ENCODE results near the gene GPX2.

GPX2 gene

GRCh38 chr14:64960762-64961276, 18.3 kb upstream of the GPX2 start:
- DNase-seq (ENCODE audit: low spot score): no peak

GRCh38 chr14:64958743-64959142, 16.2 kb upstream of the GPX2 start:
- DNase-seq (ENCODE audit: low spot score): no peak

DNA sequence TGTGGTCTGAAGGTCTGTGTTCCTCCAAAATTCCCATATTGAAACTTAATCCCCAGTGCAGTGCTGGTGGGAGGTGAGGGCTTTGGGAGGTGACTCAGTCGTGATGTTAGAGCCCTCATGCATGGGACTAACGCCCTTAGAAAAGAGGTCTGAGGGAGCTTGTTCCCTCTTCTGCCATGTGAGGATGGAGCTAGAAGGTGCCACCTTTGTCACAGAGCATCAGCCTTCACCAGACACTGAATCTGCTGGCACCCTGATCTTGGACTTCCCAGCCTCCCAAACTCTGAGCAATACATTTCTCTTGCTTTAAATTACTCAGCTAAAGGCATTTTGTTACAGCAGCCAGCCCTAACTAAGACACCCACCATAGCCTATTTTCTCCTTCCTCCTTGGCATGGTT, 15.7 kb upstream of the GPX2 start:
- no peak for DNase-seq (ENCODE audit: low spot score)

DNA sequence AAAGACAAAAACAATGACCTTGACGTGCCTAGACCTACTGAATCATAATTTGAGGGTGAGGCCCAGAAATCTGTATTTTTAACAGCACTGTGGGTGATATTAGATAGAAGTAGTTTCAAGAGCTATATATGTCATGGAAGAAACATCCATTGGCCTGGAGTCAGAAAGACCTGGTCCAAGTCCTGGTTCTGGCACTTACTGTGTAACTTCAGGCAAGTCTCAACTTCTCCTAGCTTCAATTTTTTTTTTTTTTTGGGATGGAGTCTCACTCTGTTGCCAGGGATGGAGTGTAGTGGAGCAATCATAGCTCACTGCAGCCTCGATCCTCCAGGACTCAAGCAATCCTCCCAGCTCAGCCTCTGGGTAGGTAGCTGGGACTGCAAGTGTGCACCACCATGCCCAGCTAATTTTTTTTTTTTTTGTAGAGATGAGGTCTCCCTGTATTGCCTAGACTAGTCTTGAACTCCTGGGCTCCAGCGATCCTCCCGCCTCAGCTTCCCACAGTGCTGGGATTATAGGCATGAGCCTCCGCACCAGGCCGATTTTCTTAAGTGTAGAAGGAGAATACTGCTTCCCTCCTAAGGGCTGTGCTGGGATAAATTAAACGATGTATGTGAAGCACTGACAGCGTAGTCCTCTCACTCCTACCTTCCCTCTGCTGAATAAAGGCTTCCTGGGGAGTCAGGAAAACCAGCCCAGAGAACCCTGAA, 14.3 kb upstream of the GPX2 start:
- DNase-seq (ENCODE audit: low spot score): no peak

GRCh38 chr14:64955297-64955696, 12.8 kb upstream of the GPX2 start:
- no peak for DNase-seq (ENCODE audit: low spot score)

DNA sequence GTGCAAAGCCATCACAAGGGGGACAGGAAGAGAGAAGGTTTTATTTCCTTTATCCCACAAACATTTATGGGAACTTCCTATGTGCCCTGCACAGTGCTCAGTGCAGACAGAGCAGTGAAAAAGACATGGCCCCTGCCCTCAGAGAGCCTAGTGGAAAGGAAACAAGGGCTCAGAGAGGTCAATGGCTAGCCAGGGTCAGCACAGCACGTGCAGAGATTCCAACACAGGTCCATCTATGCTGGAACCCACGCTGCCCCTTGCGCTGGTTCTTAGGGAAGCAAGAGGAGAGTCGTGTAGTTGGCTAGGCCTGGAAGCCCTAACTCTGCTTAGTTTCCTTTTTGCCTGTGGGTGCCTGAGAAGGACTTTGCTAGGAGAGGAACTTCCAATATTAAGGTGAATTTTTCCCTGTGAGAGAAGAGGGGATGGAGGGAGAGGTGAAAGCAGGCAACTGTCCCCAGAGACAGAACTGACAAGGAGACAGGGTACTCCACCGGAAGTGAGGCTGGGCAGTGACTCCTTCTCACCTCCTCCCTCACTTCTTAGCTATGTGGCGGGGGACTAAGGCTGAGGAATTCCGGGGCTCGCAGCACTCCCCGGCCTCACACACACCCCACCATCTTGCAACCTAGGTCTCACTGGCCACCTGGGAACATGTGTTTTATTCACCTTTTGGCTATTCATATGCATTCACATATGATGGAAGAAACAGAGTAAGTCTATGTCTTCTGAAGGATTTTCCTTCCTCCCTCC, 12.1 kb upstream of the GPX2 start:
- DNase-seq (ENCODE audit: low spot score): no peak

DNA sequence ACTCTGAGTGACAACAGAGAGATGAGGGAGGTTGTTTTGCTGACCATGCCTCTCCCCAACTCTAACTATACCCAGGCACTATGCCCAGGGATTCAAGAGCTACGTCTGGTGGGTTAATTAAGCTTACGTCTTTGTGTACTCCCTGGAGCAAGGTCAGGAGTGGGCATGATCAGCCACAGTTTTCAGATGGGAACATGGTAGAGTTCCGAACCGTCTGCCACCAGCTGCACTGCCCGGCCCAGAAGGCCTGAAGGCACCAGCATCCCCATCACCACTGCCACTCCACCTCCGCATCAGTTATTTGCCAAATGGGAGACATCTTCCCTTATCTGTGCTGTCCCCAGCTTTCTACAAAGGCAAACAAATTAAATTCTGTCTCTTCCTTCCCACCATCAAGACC, 11.1 kb upstream of the GPX2 start:
- DNase-seq (ENCODE audit: low spot score): no peak

DNA sequence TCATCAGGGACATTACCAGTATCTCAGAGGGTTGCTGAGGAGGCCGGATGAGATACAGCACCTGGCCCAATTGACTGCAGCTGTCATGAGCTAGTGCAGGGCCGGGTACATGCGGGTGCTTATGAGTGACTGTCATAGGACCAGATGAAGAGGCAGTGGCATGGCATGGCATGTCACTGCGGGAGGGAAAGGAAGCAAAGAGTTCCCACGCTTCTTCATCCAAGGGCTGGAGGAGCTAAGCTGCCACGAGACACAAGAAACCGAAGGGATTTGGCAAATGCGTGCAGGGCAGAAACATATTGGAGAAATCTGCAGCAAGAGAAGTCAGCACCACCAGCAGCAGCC, 10.7 kb upstream of the GPX2 start:
- no peak for DNase-seq (ENCODE audit: low spot score)

GRCh38 chr14:64952598-64953309, 10.2 kb upstream of the GPX2 start:
- DNase-seq (ENCODE audit: low spot score): no peak

DNA sequence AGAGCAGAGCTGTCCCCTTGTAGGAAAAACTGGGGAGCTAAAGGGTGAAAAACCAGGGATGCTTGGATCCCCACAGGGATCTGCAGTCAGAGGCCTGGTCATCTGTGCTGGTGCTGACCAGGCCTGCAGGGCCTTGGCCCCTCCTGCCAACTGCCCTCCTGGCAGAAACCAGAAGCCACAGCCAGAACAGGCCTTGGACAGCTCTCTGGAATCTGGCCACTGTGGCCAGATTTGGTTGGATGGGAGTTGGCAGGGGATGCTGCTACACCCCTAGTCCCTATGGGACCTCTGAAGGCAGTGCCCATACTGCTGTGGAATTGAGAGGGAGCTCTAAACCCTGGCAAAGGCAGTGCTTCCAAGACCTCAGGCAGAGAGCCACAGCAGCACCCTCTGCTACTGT, 9.2 kb upstream of the GPX2 start:
- no peak for DNase-seq (ENCODE audit: low spot score)

DNA sequence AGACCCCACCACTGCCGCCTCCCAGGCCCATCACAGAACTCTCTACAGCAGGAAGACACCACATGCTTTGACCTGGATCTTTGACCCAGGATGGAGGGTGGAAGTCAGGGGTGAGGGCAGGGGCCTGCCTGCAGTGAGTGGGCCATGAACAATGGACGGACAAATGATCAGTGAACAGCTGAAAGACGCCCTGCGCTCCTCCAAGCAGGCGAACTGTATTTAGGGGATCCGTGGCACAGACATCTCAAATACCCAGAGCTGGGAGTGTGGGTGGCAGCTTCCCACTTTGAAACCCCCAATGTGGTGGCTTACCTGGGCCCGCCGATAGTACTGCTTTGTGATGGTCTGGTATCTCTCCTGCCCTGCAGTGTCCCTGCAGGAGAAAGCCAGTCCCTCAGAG, 8.7 kb upstream of the GPX2 start:
- no peak for DNase-seq (ENCODE audit: low spot score)

GRCh38 chr14:64950889-64951288, 8.3 kb upstream of the GPX2 start:
- no peak for DNase-seq (ENCODE audit: low spot score)

DNA sequence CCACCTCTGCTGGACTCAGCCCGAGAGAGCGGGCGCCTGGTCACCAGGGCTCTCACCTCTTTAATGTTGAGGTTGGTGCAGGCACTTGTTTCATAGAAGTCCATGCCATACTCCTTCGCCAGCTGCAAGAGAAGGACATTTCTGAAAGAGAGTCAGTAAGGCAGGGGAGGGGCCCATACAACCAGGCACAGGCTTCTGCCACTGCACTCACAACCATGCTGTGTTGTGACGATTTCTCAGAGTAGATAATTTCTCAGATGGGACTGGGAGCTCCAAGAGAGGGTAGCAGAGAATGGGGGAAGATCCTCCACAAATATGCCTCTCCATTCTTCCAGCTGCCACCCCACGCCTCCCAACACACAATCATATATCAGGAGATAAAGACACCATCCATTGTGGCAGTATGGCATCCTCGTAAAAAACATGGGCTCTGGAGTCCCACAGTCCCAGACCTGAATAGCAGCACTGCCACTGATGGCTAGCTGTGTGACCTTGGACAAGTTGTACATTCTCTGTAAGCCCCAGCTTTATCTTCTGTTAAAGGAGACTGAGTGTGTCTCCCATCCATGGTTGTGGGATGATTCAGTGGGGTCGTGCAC, 6.2 kb upstream of the GPX2 start:
- DNase-seq (ENCODE audit: low spot score): no peak

DNA sequence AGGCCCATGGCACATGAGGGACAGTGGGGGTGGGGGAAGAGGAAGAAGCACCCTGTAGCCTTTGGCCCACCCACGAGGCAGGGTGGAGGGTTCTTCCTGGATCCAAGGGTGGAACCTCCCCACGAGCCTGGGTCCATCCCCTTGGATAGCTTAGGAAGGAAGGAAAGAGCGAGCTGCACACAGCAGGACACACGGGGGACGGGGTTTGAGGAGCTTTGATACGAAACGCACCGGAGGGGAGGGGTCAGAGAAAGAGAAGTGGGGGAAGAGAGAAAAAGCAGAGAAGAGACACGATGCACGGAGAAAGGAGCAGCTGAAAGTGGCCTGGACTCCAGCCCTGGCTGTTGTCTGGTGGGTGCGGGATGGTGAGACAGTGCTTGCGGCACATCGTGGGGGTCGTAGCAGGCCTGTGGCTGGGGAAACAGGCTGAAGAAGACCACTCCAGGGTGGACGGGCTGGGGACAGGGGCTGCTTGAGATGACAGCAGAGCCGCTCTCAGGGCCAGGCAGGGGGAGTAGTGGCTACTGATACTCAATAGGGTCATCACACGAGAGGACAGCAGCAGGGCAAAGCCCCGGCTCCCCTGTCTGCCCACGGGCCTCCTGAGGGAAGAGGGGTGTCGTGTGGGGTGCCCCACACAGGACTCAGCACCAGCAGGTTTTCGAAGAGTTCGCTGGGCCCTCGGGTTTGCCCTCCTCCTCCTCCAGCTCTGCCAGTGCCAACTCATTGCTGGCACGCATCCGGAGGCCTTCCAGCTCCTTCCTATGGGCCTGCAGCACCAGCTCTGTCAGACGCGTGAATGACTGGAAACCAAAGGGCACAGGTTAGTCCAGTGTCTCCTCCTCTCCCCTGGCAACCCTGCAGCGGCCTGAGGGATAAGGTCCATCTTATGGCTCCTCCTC, 5.4 kb upstream of the GPX2 start:
- no peak for DNase-seq (ENCODE audit: low spot score)

DNA sequence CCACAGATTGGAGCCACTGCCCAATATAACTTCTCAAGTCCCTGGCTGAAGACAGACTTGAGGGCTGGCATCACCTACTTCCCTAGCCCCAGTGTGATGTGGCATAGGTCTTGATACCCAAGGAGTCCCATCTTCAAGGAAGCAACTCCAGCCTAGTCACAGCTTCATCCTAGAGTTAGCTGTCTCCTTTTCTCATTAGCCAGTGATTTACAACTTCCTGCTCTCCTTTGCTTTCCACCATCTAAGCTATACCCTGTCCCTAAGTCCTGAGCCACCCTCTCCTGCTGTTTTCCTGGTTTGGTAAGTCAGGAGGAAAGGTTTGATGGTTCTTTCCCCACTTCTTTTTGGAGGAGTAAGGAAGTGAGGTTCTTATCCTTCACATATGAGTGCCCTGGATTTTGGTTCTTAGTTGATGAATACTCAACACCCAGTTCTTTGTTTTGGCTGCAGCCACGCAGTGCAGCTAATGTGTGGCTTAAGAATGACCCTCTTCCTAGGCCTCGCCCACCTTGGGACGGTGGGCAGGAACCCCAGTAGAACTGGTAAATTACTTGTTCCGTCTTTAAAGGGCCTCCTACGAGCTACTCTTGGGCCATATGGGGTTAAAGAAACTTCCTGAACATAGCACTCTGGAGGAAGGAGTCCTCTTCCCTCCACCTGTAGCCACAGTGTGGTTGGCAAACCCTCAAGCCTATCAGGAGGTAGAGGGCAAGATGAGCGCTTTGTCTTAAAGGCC, 3.9 kb upstream of the GPX2 start:
- DNase-seq (ENCODE audit: low spot score): no peak

DNA sequence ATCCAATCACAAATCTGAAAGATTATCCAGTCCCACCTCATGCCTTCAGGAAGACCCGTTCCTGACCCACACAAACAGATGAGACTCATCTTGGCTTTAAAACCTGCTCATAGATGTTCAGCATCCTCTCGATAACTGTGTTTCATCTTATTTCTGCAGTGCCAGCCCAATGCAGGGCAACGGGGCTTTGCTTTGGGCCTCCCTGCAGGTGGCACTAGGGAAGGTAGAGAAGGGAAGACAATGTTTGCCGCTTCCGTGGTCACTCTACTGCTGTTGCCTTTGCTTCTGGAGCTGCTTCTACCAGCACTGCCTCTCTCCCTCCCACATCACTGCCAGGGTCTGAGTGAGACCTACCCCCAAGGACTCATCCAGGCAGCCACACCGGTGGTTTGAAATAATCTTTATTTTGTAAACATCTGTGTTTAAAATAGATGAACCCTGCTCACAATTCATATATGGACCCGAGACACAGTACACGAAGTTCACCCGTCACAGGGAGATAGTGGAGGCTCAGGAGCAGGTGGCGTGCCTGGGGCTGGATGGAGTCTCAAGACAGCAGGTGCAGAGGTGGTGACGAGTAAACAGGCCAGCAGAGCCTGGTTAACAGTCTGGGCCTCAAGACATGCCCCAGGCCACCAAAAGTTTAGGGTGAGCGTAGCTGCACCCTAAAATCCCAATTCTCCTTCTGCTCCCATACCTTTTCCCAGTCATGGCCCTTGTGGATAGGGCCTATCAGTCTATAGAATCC, 3.1 kb upstream of the GPX2 start:
- DNase-seq (ENCODE audit: low spot score): no peak

DNA sequence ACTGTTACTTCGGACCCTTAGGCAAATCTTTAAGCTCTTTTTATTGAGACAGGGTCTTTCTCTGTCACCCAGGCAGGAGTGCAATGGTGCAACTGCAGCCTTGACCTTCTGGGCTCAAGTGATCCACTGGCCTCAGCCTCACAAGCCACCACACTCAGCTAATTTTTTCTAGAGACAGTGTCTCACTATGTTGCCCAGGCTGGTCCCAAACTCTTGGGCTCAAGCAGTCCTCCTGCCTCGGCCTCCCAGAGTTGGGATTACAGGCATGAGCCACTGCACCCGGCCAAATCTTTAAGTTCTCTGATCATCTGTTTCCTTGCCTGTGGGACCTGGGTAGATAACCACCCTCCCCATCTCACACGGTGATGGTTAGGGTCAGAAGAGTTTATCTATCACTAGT, 2.3 kb upstream of the GPX2 start:
- no peak for DNase-seq (ENCODE audit: low spot score)

GRCh38 chr14:64944041-64944440, 1.5 kb upstream of the GPX2 start:
- no peak for DNase-seq (ENCODE audit: low spot score)

GRCh38 chr14:64943556-64943955, 1.0 kb upstream of the GPX2 start:
- DNase-seq (ENCODE audit: low spot score): no peak

DNA sequence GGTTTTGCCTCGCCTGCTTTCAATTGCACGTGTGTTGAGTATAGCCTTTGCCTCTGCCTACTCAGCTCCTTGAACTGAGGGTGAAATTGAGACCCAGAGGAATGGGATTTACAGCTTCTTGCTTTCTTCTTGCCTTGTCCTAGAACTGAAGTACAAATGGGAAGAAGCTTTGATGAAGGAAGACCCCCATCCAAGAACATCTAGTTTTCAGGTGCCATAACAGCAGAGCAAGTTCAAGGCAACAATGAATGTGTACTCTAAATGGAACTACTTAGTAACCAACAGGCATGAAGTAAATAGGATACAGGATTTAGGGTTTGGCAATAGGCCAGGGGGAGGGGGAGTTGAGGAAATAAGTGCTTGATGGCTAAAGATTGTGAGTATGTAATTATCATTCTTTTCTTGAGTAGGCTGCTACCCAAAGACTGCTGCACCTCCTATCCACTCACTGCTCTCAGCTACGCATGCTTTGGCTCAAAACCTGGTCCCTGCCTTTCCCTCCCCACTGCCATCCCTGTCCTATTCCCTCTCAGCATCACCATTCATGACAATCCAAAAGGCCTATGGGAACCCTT, 2.1 kb downstream of the GPX2 start:
- DNase-seq (ENCODE audit: low spot score): no peak
